Hepatic stellate cell (primary cell): Measurements from ENCODE around the gene HTD2.
"Not testable (repeated sequence)": the region's sequence is repeated elsewhere in the genome, so short reads cannot be mapped to it uniquely, and the experiment has no call there.

Experiments
- DNase-seq: peaks from one replicate; pipeline ENCODE4 v3.0.0; 2011; ENCODE audit warnings: low spot score

Gene HTD2

DNA sequence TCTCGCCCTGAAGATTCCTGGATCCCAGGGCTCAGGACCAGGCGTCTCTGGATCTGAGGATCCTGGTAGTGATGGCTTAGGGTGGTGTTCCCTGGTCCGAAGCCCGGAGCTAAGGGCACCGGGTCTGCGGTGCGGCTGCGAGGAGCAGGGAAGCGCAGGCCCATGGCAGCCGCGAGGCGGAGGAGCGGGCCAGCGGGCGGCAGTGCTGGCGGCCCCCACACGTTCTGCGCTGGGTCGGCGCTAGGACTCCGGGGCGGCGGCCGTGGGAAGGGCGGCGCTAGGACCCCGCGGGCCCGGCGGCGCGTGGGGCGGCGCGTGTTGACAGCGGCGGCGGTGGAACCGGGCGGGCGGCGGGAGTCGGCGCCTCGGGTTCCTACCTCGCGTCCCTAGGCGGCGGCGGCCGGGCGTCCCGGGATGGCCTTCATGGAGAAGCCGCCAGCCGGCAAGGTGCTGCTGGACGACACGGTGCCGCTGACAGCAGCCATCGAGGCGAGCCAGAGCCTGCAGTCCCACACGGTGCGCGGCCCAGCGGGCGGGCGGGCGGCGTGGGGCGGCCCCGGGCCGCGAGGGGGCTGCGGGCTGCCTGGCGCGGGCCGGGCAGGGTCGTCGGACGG lies 26.4 kb downstream of the HTD2 start, which contains the start of gene PXK:
TSS of gene PXK (plus strand) at position 318 of the 614 bp plus-strand sequence. CDS start at position 415, 97 bp downstream.
- DNase-seq: peak; percentile 72

GRCh38 chr3:58333206-58334012 lies 27.1 kb downstream of the HTD2 start:
- DNase-seq: peak; percentile 31

DNA sequence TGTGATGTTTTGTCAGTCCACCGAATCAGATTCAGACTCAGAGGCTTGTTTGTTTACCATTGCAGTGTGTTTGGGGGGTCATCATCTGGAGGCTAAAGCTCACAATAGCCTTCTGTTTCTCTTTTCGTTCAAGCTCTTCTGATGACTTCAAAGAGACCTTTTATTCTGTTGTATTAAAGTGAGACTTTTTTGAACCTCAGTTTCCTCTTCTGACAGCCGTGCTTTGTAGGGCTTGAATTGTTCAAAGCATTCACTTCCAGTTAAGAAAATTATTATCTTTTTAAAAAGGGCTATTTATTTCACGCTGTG lies 27.6 kb downstream of the HTD2 start:
- no peak for DNase-seq

DNA sequence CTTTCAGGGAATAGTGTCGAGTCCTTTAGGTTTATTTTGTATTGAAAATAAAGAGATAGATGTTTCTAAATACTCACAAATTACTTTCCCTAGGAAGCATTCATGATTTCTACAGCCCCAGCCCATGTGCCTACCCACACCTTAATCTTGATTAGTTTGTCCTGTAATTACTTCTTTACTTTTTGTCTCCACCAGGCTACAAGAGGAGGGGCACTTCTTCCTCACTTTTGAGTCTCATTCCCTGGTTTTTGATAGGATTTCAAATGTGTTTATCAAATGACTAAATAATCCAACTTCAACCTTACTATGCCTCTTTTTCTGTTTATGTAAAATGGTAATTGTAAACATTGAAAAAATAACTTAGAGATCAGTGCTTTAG lies 28.2 kb downstream of the HTD2 start:
- no peak for DNase-seq

DNA sequence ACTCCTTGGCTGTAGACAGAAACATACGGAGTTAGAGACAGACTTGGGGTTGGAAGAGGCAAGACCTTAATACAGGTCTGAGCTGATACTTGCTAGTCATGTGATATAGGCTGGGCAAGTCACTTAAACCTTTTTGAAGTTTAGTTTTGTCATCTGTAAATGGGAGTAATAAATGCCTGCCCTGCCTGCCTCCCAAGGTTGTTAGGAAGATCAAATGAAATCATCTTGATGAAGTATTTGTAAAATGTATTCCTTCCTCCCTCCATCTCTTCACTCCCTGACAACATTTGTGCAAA lies 29.3 kb downstream of the HTD2 start:
- DNase-seq: no peak

GRCh38 chr3:58336135-58336882 lies 30.0 kb downstream of the HTD2 start:
- DNase-seq: peak; percentile 57

DNA sequence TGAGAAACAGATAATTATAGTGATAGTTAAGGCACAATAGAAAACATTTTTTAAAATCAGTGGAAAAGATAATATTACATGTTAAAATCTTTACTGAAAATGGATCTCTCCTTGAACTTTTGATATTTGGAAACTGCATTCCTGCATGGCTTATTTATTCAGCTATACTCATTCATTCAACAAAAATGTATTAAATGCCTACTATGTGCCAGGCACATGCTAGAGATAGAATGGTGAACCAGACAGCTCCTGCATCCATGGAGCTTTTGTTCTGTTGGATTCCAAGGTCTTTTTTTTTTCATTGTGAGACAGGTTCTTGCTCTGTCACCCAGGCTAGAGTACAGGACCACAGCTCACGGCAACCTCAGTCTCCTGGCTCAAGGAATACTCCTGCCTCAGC lies 30.9 kb downstream of the HTD2 start:
- no peak for DNase-seq

DNA sequence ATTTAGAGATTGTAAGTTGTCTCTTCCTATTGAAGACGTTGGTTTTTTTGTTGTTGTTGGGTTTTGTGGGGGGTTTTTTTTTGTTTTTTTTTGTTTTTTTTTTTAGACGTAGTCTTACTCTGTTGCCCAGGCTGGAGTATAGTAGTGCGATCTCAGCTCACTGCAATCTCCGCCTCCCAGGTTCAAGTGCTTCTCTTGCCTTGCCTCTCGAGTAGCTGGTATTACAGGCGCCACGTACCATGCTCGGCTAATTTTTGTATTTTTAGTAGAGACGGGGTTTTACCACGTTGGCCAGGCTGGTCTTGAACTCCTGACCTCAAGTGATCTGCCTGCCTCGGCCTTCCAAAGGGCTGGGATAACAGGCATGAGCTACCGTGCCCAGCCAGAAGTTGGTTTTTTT lies 32.8 kb downstream of the HTD2 start:
- DNase-seq: not testable (repeated sequence)

DNA sequence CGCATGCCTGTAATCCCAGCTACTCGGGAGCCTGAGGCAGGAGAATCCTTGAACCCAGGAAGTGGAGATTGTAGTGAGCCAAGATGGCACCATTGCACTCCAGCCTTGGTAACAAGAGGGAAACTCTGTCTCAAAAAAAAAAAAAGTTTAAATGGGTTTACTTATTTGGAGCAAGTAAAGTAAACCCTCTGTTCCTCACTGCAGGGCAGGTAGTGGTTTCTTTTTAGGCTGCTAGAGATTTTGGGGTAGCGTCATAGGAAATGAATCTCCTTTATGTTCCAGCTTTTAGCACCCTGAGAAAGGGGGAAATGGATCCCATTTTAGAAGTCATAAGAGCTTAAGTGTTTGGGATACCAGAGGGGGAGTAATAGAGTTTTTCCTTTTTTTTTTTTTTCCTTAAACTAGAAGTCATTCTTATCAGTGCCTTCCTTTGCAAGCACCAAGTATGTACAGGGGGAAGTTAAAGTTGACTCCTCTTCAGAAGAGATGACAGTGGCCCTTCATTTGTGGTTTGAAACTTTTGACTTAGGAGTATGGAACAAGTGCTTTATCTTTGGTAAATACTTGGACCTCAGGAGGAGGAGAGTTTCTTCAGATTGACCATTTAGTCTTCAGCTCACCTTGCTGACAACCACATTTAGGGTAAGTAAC lies 34.4 kb downstream of the HTD2 start:
- DNase-seq: no peak

- no peak for DNase-seq
Measured at GRCh38 chr3:58341376-58341775, 35.1 kb downstream of the HTD2 start.

DNA sequence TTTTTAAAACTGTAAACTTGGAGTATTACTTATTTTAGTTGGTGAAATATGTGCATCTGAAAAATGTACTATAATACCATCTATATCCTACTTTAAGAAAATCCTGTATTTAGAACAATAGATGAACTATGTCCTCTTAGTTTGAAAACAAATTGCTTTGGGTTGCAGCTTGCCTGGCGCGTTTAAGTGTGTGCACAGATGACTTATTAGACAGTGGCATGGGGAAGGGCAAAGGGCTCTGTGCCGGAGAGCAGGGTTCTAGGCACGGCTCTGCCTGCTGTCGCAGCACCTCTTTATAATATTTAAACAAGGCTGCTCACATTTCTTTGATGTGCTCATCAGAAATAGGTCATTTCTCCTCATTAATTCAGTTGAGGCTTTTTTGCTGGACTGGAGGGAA lies 36.4 kb downstream of the HTD2 start:
- no peak for DNase-seq

DNA sequence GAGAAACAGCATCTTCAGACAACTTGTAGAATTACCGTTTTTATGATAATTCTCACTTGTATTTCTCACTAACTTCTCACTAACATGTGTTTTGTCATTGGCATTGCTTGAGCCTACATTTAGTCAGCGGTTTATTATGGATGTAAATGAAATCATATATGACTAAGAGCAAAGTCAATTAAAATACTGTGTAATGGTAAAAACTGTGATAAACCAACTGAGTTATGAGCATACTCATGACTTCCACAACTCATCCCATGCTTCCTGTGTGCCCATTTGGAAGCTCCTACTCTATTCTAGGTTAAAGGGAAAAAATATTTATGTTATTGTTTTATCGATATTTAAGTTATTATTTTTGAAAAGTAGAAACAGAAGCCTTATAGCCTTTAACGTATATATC lies 39.1 kb downstream of the HTD2 start:
- DNase-seq: no peak

- no peak for DNase-seq
Measured at GRCh38 chr3:58346368-58346767, 40.0 kb downstream of the HTD2 start.

DNA sequence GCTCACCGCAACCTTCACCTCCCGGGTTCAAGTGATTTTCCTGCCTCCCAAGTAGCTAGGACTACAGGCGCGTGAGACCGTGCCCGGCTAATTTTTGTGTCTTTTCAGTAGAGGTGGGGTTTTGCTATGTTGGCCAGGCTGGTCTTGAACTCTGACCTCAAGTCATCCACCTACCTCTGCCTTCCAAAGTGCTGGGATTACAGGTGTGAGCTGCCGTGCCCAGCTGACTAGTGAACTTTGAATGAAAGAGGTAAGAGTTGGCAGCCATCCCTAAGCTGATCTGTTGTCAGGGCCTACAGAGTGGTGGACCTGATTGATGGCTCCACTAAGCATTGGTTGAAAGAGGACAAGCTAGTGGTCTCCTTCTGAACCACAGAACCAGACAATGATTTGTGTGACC lies 41.7 kb downstream of the HTD2 start:
- no peak for DNase-seq

GRCh38 chr3:58349792-58350626 lies 43.7 kb downstream of the HTD2 start:
- no peak for DNase-seq

DNA sequence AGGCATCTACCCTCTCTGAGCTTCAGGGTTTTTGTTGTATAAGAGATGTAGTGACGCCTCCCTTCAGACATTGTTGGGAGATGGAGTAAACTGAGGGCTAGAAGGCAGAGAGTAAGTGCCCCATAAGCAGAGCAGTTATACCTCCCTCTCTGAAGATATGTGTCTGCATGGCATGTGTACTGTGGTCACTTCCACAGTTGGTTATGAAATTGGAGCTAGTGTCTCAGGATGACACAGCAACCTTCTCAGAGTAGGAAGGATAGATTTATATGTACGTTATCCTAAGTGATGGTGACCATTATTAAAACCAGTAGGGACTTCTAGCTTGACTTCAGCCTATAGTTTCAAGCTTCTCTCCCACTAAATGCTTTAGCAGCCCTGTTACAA lies 44.3 kb downstream of the HTD2 start:
- DNase-seq: no peak

DNA sequence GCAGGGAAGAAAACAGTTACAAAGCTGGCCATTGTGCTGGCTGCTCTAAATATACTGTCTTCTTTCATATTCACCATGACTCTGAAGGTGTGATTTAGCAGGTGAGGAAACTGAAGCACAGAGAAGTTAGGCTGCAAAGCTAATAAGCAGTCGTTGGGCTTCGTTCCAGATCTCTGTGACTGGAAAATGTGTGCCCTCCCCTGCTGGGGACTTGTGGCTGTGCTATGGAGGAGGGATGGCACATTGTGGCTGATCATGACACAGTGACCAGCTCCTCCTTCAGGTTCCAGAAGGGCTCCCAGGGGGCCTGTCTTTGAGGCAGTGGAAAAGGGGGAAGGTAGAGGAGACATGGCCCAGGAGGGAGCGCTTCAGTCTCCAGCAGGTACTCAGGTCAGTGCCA lies 45.6 kb downstream of the HTD2 start:
- no peak for DNase-seq

GRCh38 chr3:58352626-58353025 lies 46.3 kb downstream of the HTD2 start:
- no peak for DNase-seq

DNA sequence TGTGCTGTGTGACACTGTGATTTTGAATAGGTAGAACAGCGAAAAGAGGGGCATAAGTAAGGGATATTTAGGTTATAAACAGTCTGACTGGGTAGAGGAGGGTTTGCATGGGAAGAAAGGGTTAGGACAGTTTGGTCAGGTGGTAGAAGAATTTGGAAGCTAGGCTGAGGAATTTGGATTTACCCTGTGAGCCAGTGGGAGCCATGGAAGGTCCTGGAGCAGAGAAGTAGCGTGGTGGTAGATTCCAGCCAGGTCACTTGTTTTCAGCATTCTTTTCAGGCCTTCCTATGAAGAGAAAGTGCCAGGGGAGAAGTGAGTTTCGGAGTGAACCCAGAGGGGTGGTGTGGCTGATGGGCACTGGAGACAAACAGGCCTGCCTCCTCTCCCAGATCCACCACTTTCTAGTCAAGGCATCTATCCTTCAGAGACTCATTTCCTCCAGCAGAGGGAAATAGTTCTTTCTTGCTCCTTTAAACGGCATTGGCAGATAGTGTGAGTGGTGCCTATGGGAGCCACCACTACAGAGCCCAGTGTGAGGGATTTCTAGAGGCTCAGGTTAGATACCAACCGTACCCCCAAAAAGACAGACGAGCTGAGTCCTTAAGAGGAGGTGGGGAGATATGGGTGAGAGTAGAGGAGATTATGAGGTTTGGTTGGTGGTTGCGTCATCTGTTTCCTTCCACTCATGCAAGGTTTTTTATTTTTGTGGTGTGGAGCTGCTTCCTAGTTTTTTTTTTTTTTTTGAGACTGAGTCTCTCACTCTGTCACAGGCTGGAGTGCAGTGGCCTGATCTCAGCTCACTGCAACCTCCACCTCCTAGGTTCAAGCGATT lies 47.6 kb downstream of the HTD2 start:
- no peak for DNase-seq

DNA sequence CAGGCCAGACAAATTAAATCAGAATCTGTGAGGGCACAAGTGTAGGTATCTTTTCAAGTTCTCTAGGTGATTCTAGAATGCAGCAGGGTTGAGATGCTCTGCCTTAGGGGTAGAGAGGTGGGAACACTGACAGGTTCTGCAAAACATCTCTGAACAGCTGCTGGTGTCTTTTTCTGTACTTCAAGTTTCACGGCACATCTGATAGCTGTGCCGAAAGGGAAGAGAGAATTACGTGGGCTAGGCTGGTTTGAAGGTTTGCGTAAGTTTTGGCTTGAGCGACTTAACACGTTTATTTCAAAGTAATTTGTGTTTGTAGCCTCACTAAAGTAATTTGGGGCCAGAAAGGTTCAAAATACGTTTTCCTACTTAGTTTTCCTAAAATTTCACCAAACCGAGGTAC lies 48.9 kb downstream of the HTD2 start:
- no peak for DNase-seq

DNA sequence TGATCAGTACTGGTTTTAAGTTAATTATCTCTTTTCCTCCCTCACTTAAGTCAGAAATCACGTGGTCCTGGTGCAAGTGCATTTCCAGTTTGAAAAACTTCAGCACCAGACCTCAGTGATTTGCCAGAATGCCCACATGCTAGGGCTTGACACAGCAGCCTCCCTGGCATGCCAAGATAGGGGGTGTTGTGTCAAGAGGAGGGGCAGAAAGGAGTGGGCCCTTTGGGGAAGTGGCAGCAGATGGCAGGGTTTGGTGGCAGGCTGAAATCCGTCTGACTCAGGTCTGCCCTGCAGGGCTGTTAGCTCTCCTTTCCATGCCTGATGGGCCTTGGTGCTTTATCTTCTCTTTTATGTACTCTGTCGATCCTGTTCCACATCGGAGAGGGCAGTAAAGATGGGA lies 49.7 kb downstream of the HTD2 start:
- DNase-seq: no peak
